H1 (cell line): ENCODE measurements around the gene MKRN1. TPM values are rescaled to one million over a fixed set of nuclear protein-coding genes. Genes with fewer than 3 reads are reported as not detected.
A peak's percentile ranks its signal among the peaks of the same experiment; 100 is the strongest.

Source experiments
- CTCF ChIA-PET: fragments of 300-600 bp; sonication (Branson Sonifier 250); formaldehyde crosslinking; loops from one replicate; lab custom pipeline; 2021; ENCODE audit not compliant: partially characterized antibody; lab: Charles Lee
- POLR2A ChIA-PET: fragments of 300-600 bp; sonication (Branson Sonifier 250); formaldehyde crosslinking; loops from one replicate; lab custom pipeline; 2021; ENCODE audit warnings: inconsistent platforms; ENCODE audit not compliant: partially characterized antibody; lab: Charles Lee
- DNase-seq, 2 experiments: peaks; one replicate each; pipeline versions ENCODE4 v3.0.0 to v3.0.0-alpha.2; 2010 to 2022; ENCODE audit warnings: low spot score in 2 of 2, low read depth in 1 of 2, mixed read lengths in 1 of 2
- FAIRE-seq: peaks from 2 replicates; lab custom pipeline; 2011; peaks lifted over from hg19 to GRCh38; lab: Jason Lieb, UNC
- H2AFZ ChIP-seq: 2 replicates; pipeline ENCODE4 v1.8.1; 2012; ENCODE audit warnings: low read length, inconsistent platforms
- H2AK5ac ChIP-seq: 2 replicates; pipeline ENCODE4 v1.6.1; 2013; ENCODE audit warnings: low read depth, low read length
- H2BK120ac ChIP-seq: replicated peaks from 2 replicates; pipeline ENCODE3; 2013; ENCODE audit warnings: low read depth, low read length, inconsistent platforms
- H2BK12ac ChIP-seq: 2 replicates; pipeline ENCODE4 v1.6.1; 2013; ENCODE audit warnings: low read depth, low read length
- H2BK15ac ChIP-seq: 2 replicates; pipeline ENCODE4 v1.6.1; 2013; ENCODE audit warnings: low read length
- H2BK20ac ChIP-seq: 2 replicates; pipeline ENCODE4 v1.6.1; 2013; ENCODE audit warnings: low read length
- H2BK5ac ChIP-seq: 2 replicates; pipeline ENCODE4 v1.6.1; 2013; ENCODE audit warnings: low read depth, low read length
- H3K14ac ChIP-seq: 2 replicates; pipeline ENCODE4 v1.6.1; 2013; ENCODE audit warnings: inconsistent platforms; ENCODE audit not compliant: insufficient read length
- H3K18ac ChIP-seq: 2 replicates; pipeline ENCODE4 v1.6.1; 2013; ENCODE audit warnings: low read length; ENCODE audit errors: extremely low read depth
- H3K23ac ChIP-seq: 2 replicates; pipeline ENCODE4 v1.6.1; 2013; ENCODE audit warnings: inconsistent platforms; ENCODE audit not compliant: insufficient read length
- H3K23me2 ChIP-seq: 2 replicates; pipeline ENCODE4 v1.6.1; 2013; ENCODE audit warnings: low read depth, low read length
- H3K27ac ChIP-seq: 2 replicates; pipeline ENCODE4 v1.6.1; 2011; ENCODE audit warnings: low read depth, low read length, inconsistent platforms
- H3K27me3 ChIP-seq, 4 experiments: replicated peaks in 1 of 4; 1 replicate in 1 of 4; 2 replicates in 3 of 4; pipeline versions ENCODE4 v1.6.1 to v1.8.1; 2011 to 2013; ENCODE audit warnings: low read length in 3 of 4, mild to moderate bottlenecking in 3 of 4, inconsistent platforms in 2 of 4, mixed read lengths in 2 of 4, moderate library complexity in 1 of 4; ENCODE audit not compliant: control insufficient read depth in 3 of 4, insufficient read depth in 3 of 4; ENCODE audit errors: extremely low read depth in 1 of 4
- H3K36me3 ChIP-seq, 4 experiments: 2 replicates each; pipeline versions ENCODE4 v1.6.1 to v1.8.1; 2011 to 2013; ENCODE audit warnings: mild to moderate bottlenecking in 4 of 4, low read length in 3 of 4, moderate library complexity in 2 of 4, control low read depth in 1 of 4, inconsistent platforms in 1 of 4; ENCODE audit not compliant: insufficient read depth in 4 of 4, control insufficient read depth in 2 of 4
- H3K4ac ChIP-seq: replicated peaks from 2 replicates; pipeline ENCODE3; 2013; ENCODE audit warnings: low read length, low read depth, mixed read lengths, inconsistent platforms; ENCODE audit not compliant: insufficient read length
- H3K4me1 ChIP-seq, 4 experiments: replicated peaks in 1 of 4; 1 replicate in 1 of 4; 2 replicates in 3 of 4; pipeline versions ENCODE4 v1.6.1 to v1.8.1; 2011 to 2013; ENCODE audit warnings: low read length in 3 of 4, inconsistent platforms in 2 of 4, mixed read lengths in 1 of 4; ENCODE audit not compliant: insufficient read depth in 4 of 4, control insufficient read depth in 3 of 4
- H3K4me2 ChIP-seq, 2 experiments: 2 replicates each; pipeline versions ENCODE4 v1.6.1 to v1.8.1; 2011 to 2013; ENCODE audit warnings: low read depth in 2 of 2, low read length in 2 of 2, control low read depth in 1 of 2, inconsistent platforms in 1 of 2, mild to moderate bottlenecking in 1 of 2; ENCODE audit not compliant: insufficient read depth in 1 of 2
- H3K4me3 ChIP-seq, 4 experiments: fragments of 200-600, 300-600 bp in 1 of 4; sonication (generic), shearing (Covaris generic), sonication (Bioruptor Twin) in 1 of 4; 2 replicates each; pipeline versions ENCODE4 v1.5.1 to v1.8.1; 2011 to 2016; ENCODE audit warnings: low read length in 4 of 4, low read depth in 3 of 4, control low read depth in 2 of 4, inconsistent platforms in 2 of 4, mild to moderate bottlenecking in 2 of 4, mixed read lengths in 1 of 4, moderate library complexity in 1 of 4; ENCODE audit not compliant: insufficient read depth in 2 of 4; ENCODE audit errors: extremely low read depth in 1 of 4
- H3K56ac ChIP-seq: replicated peaks from 2 replicates; pipeline ENCODE3; 2013; ENCODE audit warnings: low read depth, mild to moderate bottlenecking, mixed read lengths, low read length, inconsistent platforms; ENCODE audit not compliant: insufficient read length
- H3K79me1 ChIP-seq: 2 replicates; pipeline ENCODE4 v1.6.1; 2013; ENCODE audit warnings: low read depth, low read length, control low read depth
- H3K79me2 ChIP-seq, 2 experiments: 2 replicates each; pipeline versions ENCODE4 v1.6.1 to v1.8.1; 2012 to 2013; ENCODE audit warnings: low read length in 2 of 2, mild to moderate bottlenecking in 2 of 2, inconsistent platforms in 1 of 2; ENCODE audit not compliant: insufficient read depth in 2 of 2, control insufficient read depth in 1 of 2
- H3K9ac ChIP-seq, 4 experiments: replicated peaks in 1 of 4; 1 replicate in 1 of 4; 2 replicates in 3 of 4; pipeline versions ENCODE4 v1.6.1 to v1.8.1; 2011 to 2013; ENCODE audit warnings: low read depth in 3 of 4, low read length in 3 of 4, control low read depth in 2 of 4, mild to moderate bottlenecking in 2 of 4, moderate library complexity in 2 of 4, inconsistent platforms in 1 of 4; ENCODE audit errors: extremely low read depth in 1 of 4
- H3K9me3 ChIP-seq, 2 experiments: 2 replicates each; pipeline versions ENCODE4 v1.6.1 to v1.8.1; 2012 to 2013; ENCODE audit warnings: mild to moderate bottlenecking in 2 of 2, moderate library complexity in 2 of 2, control low read depth in 1 of 2, inconsistent platforms in 1 of 2, low read depth in 1 of 2, low read length in 1 of 2, mixed read lengths in 1 of 2; ENCODE audit not compliant: insufficient read depth in 2 of 2
- H4K20me1 ChIP-seq, 2 experiments: replicated peaks in 1 of 2; 2 replicates each; pipeline versions ENCODE3 to v1.8.1; 2011 to 2013; ENCODE audit warnings: inconsistent platforms in 2 of 2, low read length in 2 of 2, mild to moderate bottlenecking in 1 of 2; ENCODE audit not compliant: insufficient read depth in 2 of 2, control insufficient read depth in 1 of 2
- H4K5ac ChIP-seq: 2 replicates; pipeline ENCODE4 v1.6.1; 2013; ENCODE audit warnings: low read length, low read depth, mixed read lengths, inconsistent platforms; ENCODE audit not compliant: insufficient read length
- H4K8ac ChIP-seq: 2 replicates; pipeline ENCODE4 v1.8.0; 2013; ENCODE audit warnings: mild to moderate bottlenecking, moderate library complexity, low read length, inconsistent platforms; ENCODE audit not compliant: insufficient read depth; ENCODE audit errors: extremely low read depth
- H4K91ac ChIP-seq: replicated peaks from 2 replicates; pipeline ENCODE3; 2013; ENCODE audit warnings: low read length, mixed read lengths, inconsistent platforms; ENCODE audit not compliant: insufficient read length
- CBX5 ChIP-seq: fragments of 300-800, 300-1000 bp; sonication (generic); IDR thresholded peaks from 2 replicates; pipeline ENCODE4 v1.7.1; 2016; ENCODE audit warnings: antibody characterized with exemption, low read length, low read depth
- JUND ChIP-seq: IDR thresholded peaks from 2 replicates; pipeline ENCODE4 v1.6.1; 2011; ENCODE audit warnings: mild to moderate bottlenecking, improper control_type of control experiment, low read length
- KDM1A ChIP-seq: fragments of 200-600, 300-600 bp; sonication (generic); IDR thresholded peaks from 2 replicates; pipeline ENCODE4 v1.7.1; 2016; ENCODE audit warnings: mild to moderate bottlenecking, low read length, borderline replicate concordance
- KDM4A ChIP-seq: IDR thresholded peaks from one replicate; pipeline ENCODE4 v1.7.1; 2012; ENCODE audit warnings: low read depth, mild to moderate bottlenecking, moderate library complexity, low read length, inconsistent platforms; ENCODE audit not compliant: severe bottlenecking
- KDM5A ChIP-seq: fragments of 200-600 bp; IDR thresholded peaks from 2 replicates; pipeline ENCODE4 v1.7.1; 2012; ENCODE audit warnings: mild to moderate bottlenecking, low read length, inconsistent platforms, mixed read lengths
- SIX5 ChIP-seq: IDR thresholded peaks from 2 replicates; pipeline ENCODE4 v1.6.1; 2011; ENCODE audit warnings: mild to moderate bottlenecking, low read depth, low read length
- SP1 ChIP-seq: IDR thresholded peaks from 2 replicates; pipeline ENCODE4 v1.6.1; 2011; ENCODE audit warnings: low read depth, low read length
- TEAD4 ChIP-seq: IDR thresholded peaks from 2 replicates; pipeline ENCODE4 v1.6.1; 2012; ENCODE audit warnings: low read depth, low read length, inconsistent platforms, mixed read lengths
- WGBS, 2 experiments: shearing (Covaris generic) in 1 of 2; methylation state at CpG; one replicate each; pipeline versions ENCODE4 v1.1.6 to v1.1.7; 2013 to 2015; ENCODE audit warnings: low lambda C conversion rate in 2 of 2, mixed read lengths in 2 of 2, inconsistent platforms in 1 of 2, low coverage in 1 of 2, missing lambda C conversion rate in 1 of 2; ENCODE audit not compliant: insufficient replicate concordance in 2 of 2, insufficient coverage in 1 of 2, insufficient read length in 1 of 2; ENCODE audit errors: extremely low coverage in 1 of 2, missing lambda C conversion rate in 1 of 2; 5-methylcytosine and 5-hydroxymethylcytosine counted together
- polyA plus RNA-seq, 7 experiments: library from polyadenylated mRNA; depleted of rRNA in 3 of 7; stranded (reverse) in 5 of 7; unstranded in 2 of 7; fragments of >200 nt in 5 of 7; fragments of 200-250 nt in 2 of 7; gene quantifications; 1 replicate in 5 of 7; 2 replicates in 1 of 7; 4 replicates in 1 of 7; pipeline versions ENCODE4 v1.2.1 to v1.2.3, GENCODE V29; 2011 to 2013; ENCODE audit warnings: missing spikeins in 2 of 7, mixed read lengths in 2 of 7
- total RNA-seq: library from RNA; stranded (reverse); fragmentation: NEBNext Ultra II Directional; extraction: Animal tissue kit (Norgen Biotek cat#: 25700); gene quantifications from 2 replicates; pipeline ENCODE4 v1.2.1, GENCODE V29; 2021

Gene MKRN1
- total and polyA plus RNA-seq, 2 of the 8 experiments (the other 6 are each of a cell fraction or from before 2014, with no cell fraction given) = 46.2 to 99.6 TPM

- no peak overlapping the region for H3K27ac ChIP-seq
- H3K18ac ChIP-seq = no peak overlapping the region
- no peak overlapping the region for H4K5ac ChIP-seq
- no peak overlapping the region for H2BK15ac ChIP-seq
- H2BK12ac ChIP-seq = no peak overlapping the region
- CTCF ChIA-PET = interaction anchor here (0.6 to 1.5 kb wide), 3 partner anchors 9 to 137 kb away, joined by 3 to 5 read pairs (median 3); no protein-coding TSS in a partner anchor
- no peak overlapping the region for H3K4ac ChIP-seq
- peaks cover 0 to 23% of the 10 kb centered on the region in 2 experiments; a peak in 1 of 4 replicates for H3K79me2 ChIP-seq
- H3K23me2 ChIP-seq = peaks cover 2% of the 10 kb centered on the region; the same call in 1 of the 2 replicates
- TF ChIP-seq KDM4A (no peak), KDM5A (no peak), SP1 (no peak), CBX5 (no peak), KDM1A (no peak), JUND (no peak), SIX5 (no peak), TEAD4 (no peak)
- H4K20me1 ChIP-seq = peaks cover 0 to 4% of the 10 kb centered on the region in 2 experiments
- H3K36me3 ChIP-seq = peaks cover 0 to 12% (median 0%) of the 10 kb centered on the region in 4 experiments; a peak in 3 of 8 replicates
- no peak overlapping the region for H4K8ac ChIP-seq
- H2BK5ac ChIP-seq = 0 out of 2 replicates have a peak overlapping the region, but pooled peaks have one; percentile 3
- H4K91ac ChIP-seq = no peak overlapping the region
- no peak overlapping the region for H3K23ac ChIP-seq
- no peak overlapping the region for H2AFZ ChIP-seq
- POLR2A ChIA-PET = interaction anchor here (1.1 to 1.5 kb wide), 4 partner anchors 13 to 44 kb away, joined by 3 to 4 read pairs (median 3); no protein-coding TSS in a partner anchor
- no peaks in the 10 kb centered on the region for H3K9me3 ChIP-seq
- H2BK20ac ChIP-seq = no peak overlapping the region
- H3K4me2 ChIP-seq = peak overlapping the region; percentile 18 to 47
- H3K79me1 ChIP-seq = 0 out of 2 replicates have a peak, but pooled peaks cover 4% of the 10 kb centered on the region
- DNase-seq (no peak), FAIRE-seq (no peak)
- H2BK120ac ChIP-seq = no peak overlapping the region
- 32% methylated on average over 4 of the region's 4 CpGs; no CpG with 5 or more reads in 1 of the 2 experiments for WGBS, 2 experiments
- no peak overlapping the region for H3K56ac ChIP-seq
- H3K27me3 ChIP-seq = peaks cover 0 to 1% (median 0%) of the 10 kb centered on the region in 4 experiments; a peak in 1 of 7 replicates
- no peak overlapping the region for H3K14ac ChIP-seq
- peak overlapping the region; percentile 18; the same call in 1 of the 2 replicates for H2AK5ac ChIP-seq
- H3K4me1 ChIP-seq = peaks cover 5 to 27% (median 17%) of the 10 kb centered on the region in 4 experiments; a peak in 6 of 7 replicates
- H3K9ac ChIP-seq = no peak overlapping the region
- no peak overlapping the region; a peak in 1 of 8 replicates for H3K4me3 ChIP-seq
These were observed 30.4 kb downstream of the MKRN1 start for GRCh38 chr7:140448781-140449480.
